Measurements from ENCODE around the gene PHRF1.

PHRF1 gene

DNA sequence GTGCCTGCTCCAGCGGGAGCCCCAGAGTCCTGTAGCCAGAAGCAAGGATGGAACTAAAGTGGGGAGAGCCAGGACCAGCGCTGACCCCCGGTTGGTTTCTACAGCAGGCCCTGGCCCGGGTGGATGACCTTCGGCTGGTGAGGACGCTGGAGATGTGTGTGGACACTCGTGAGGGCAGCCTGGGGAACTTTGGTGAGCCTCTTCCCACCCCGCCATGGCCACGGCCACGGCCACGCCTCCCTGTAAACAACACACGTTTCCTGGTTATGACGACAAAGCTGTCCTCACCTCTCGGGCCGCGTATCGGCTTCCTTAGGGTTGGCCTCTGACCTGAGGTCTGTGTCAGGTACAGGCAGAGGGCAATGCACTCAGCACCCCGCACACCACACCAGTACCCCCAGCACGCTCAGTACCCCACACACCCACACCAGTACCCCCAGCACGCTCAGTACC, 34.8 kb upstream of the PHRF1 start:
- H3K9me3 ChIP-seq (replicated peaks; ENCODE audit: insufficient read depth, low read length): no peaks in the 10 kb centered on the region
- H3K79me2 ChIP-seq (ENCODE audit: low read length): no peaks in the 10 kb centered on the region
- TF ChIP-seq CTCF (IDR thresholded peaks at IDR 0.05; ENCODE audit: low read length) (no peak), EZH2 (optimal IDR thresholded peaks at IDR 0.05; ENCODE audit: low read depth, low read length) (no peak), EZH2phosphoT487 (IDR thresholded peaks at IDR 0.05; ENCODE audit: low read length) (no peak)
- no peak overlapping the region for H2AFZ ChIP-seq (ENCODE audit: low read length)
- no peak overlapping the region for H3K4me3 ChIP-seq (ENCODE audit: low read length)
- no peaks in the 10 kb centered on the region for H3K27me3 ChIP-seq (replicated peaks; ENCODE audit: insufficient read depth, low read length)
- no peak overlapping the region for H3K9ac ChIP-seq (ENCODE audit: low read length)
- no peak for DNase-seq
- H4K20me1 ChIP-seq (ENCODE audit: insufficient read depth, low read length): no peaks in the 10 kb centered on the region
- H3K4me1 ChIP-seq (ENCODE audit: low read length): peaks cover 16% of the 10 kb centered on the region
- H3F3A ChIP-seq (ENCODE audit: insufficient read depth, low read length): peaks cover 7% of the 10 kb centered on the region
- H3K4me2 ChIP-seq (ENCODE audit: low read depth, low read length): no peak overlapping the region
- H3K36me3 ChIP-seq (replicated peaks; ENCODE audit: insufficient read depth, low read length): no peaks in the 10 kb centered on the region
- no peaks in the 10 kb centered on the region for H3K9me2 ChIP-seq (replicated peaks; ENCODE audit: insufficient read depth, low read length)
- H3K27ac ChIP-seq (ENCODE audit: low read length): no peak overlapping the region

DNA sequence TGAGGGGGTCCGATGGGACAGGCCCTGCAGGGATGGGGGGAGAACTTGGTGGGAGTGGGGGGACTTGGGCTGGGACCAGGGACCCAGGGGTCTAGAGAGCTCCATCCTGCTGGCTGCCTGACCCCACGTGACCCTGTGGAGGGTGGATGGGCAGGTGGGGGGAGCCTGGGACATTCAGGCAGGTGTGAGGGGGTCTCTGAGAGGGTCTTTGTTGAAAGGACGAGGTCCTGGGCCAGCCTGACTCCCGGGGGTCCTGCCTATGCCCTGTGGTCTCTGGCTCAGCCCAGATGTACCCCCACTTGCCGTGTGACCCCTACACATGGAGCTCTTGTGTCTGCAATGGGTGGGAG, 31.5 kb upstream of the PHRF1 start:
- DNase-seq: no peak
- Histone ChIP-seq H3K9ac (ENCODE audit: low read length) (no peak overlapping the region), H3K4me2 (ENCODE audit: low read depth, low read length) (no peak overlapping the region), H3K9me3 (replicated peaks; ENCODE audit: insufficient read depth, low read length) (no peaks in the 10 kb centered on the region), H3K36me3 (replicated peaks; ENCODE audit: insufficient read depth, low read length) (no peaks in the 10 kb centered on the region), H3K4me3 (ENCODE audit: low read length) (no peak overlapping the region), H3K9me2 (replicated peaks; ENCODE audit: insufficient read depth, low read length) (no peaks in the 10 kb centered on the region), H3K27ac (ENCODE audit: low read length) (no peak overlapping the region), H2AFZ (ENCODE audit: low read length) (no peak overlapping the region), H3K79me2 (ENCODE audit: low read length) (no peaks in the 10 kb centered on the region), H3K27me3 (replicated peaks; ENCODE audit: insufficient read depth, low read length) (0 out of 2 replicates have a peak, but pooled peaks cover 3% of the 10 kb centered on the region), H3F3A (ENCODE audit: insufficient read depth, low read length) (no peaks in the 10 kb centered on the region), H4K20me1 (ENCODE audit: insufficient read depth, low read length) (no peaks in the 10 kb centered on the region), H3K4me1 (ENCODE audit: low read length) (no peaks in the 10 kb centered on the region)
- TF ChIP-seq EZH2phosphoT487 (IDR thresholded peaks at IDR 0.05; ENCODE audit: low read length) (no peak), EZH2 (optimal IDR thresholded peaks at IDR 0.05; ENCODE audit: low read depth, low read length) (no peak), CTCF (IDR thresholded peaks at IDR 0.05; ENCODE audit: low read length) (no peak)

DNA sequence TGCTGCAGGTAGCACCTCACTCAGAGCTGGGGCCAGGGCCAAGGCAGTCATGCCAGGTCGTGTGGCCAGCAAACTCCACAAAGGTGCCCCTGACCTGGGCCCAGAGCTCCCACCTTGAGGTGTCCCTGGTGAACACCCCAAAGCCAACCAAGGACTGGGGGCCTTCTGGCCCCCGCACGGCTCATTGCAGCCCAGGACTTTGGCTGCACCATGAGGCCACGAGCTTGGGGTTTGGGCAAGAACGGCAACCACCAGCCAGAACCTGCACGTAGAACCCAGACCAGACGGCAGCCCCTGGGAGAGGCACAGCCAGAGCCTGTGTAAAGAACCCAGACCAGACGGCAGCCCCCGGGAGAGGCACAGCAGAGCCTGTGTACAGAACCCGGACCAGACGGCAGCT, 31.1 kb upstream of the PHRF1 start:
- TF ChIP-seq CTCF (IDR thresholded peaks at IDR 0.05; ENCODE audit: low read length) (no peak), EZH2 (optimal IDR thresholded peaks at IDR 0.05; ENCODE audit: low read depth, low read length) (no peak), EZH2phosphoT487 (IDR thresholded peaks at IDR 0.05; ENCODE audit: low read length) (no peak)
- DNase-seq: no peak
- H3K4me2 ChIP-seq (ENCODE audit: low read depth, low read length): no peak overlapping the region
- no peaks in the 10 kb centered on the region for H3F3A ChIP-seq (ENCODE audit: insufficient read depth, low read length)
- no peaks in the 10 kb centered on the region for H3K4me1 ChIP-seq (ENCODE audit: low read length)
- no peaks in the 10 kb centered on the region for H3K9me2 ChIP-seq (replicated peaks; ENCODE audit: insufficient read depth, low read length)
- no peak overlapping the region for H3K27ac ChIP-seq (ENCODE audit: low read length)
- H4K20me1 ChIP-seq (ENCODE audit: insufficient read depth, low read length): no peaks in the 10 kb centered on the region
- H3K9me3 ChIP-seq (replicated peaks; ENCODE audit: insufficient read depth, low read length): no peaks in the 10 kb centered on the region
- H3K36me3 ChIP-seq (replicated peaks; ENCODE audit: insufficient read depth, low read length): no peaks in the 10 kb centered on the region
- no peak overlapping the region for H3K4me3 ChIP-seq (ENCODE audit: low read length)
- H3K27me3 ChIP-seq (replicated peaks; ENCODE audit: insufficient read depth, low read length): 0 out of 2 replicates have a peak, but pooled peaks cover 3% of the 10 kb centered on the region
- H3K9ac ChIP-seq (ENCODE audit: low read length): no peak overlapping the region
- H2AFZ ChIP-seq (ENCODE audit: low read length): no peak overlapping the region
- H3K79me2 ChIP-seq (ENCODE audit: low read length): no peaks in the 10 kb centered on the region
